HEK293 (cell line): Measurements from ENCODE around the gene THRA.

Experiments used
- CTCF ChIA-PET: fragments of 350-600 bp; formaldehyde crosslinking; extraction: SDS; loops from one replicate; lab custom pipeline; 2021; ENCODE audit warnings: antibody characterized with exemption; lab: Yijun Ruan, JAX
- POLR2A ChIA-PET: fragments of 300-600 bp; formaldehyde crosslinking; extraction: SDS; loops from one replicate; lab custom pipeline; 2020; ENCODE audit warnings: antibody characterized with exemption, inconsistent platforms; lab: Yijun Ruan, JAX
- H3K27ac ChIP-seq: fragments of 200-500 bp; sonication (Bioruptor generic); 2 replicates; pipeline ENCODE4 v1.5.1; 2014; ENCODE audit warnings: low read depth, low read length, control low read depth, inconsistent platforms; ENCODE audit errors: extremely low read depth
- H3K36me3 ChIP-seq, 2 experiments: fragments of 200-500 bp in 1 of 2; sonication (Bioruptor generic) in 1 of 2; 1 replicate in 1 of 2; 2 replicates in 1 of 2; pipeline ENCODE4 v1.5.1; 2014 to 2017; ENCODE audit warnings: inconsistent platforms in 2 of 2, low read length in 2 of 2; ENCODE audit not compliant: control insufficient read depth in 2 of 2, insufficient read depth in 1 of 2
- H3K4me1 ChIP-seq: fragments of 200-500 bp; sonication (Bioruptor generic); 2 replicates; pipeline ENCODE4 v1.5.1; 2014; ENCODE audit warnings: mild to moderate bottlenecking, low read length, inconsistent platforms; ENCODE audit not compliant: control insufficient read depth, insufficient read depth
- H3K4me3 ChIP-seq: 2 replicates; pipeline ENCODE4 v1.5.1; 2011; ENCODE audit warnings: low read depth, mild to moderate bottlenecking, control low read depth, low read length, moderate library complexity
- H3K9me3 ChIP-seq: fragments of 200-500 bp; sonication (Bioruptor generic); 2 replicates; pipeline ENCODE4 v1.5.1; 2014; ENCODE audit warnings: low read depth, low read length, inconsistent platforms; ENCODE audit not compliant: control insufficient read depth, insufficient read depth
- ATF2 ChIP-seq: fragments of 450-650 bp; formaldehyde crosslinking; IDR thresholded peaks from 2 replicates; pipeline ENCODE4 v1.5.1; 2016; ENCODE audit warnings: missing biosample characterization, missing genetic modification characterization, low read depth
- BCL11A ChIP-seq: fragments of 450-650 bp; formaldehyde crosslinking; IDR thresholded peaks from 2 replicates; pipeline ENCODE4 v1.5.1; 2016; ENCODE audit warnings: low read depth, missing biosample characterization, missing genetic modification characterization
- EGR2 ChIP-seq: fragments of 450-650 bp; formaldehyde crosslinking; IDR thresholded peaks from 2 replicates; pipeline ENCODE4 v1.5.1; 2016; ENCODE audit warnings: low read depth, missing biosample characterization, missing genetic modification characterization
- GLIS1 ChIP-seq: fragments of 450-650 bp; formaldehyde crosslinking; IDR thresholded peaks from 2 replicates; pipeline ENCODE4 v1.5.1; 2016; ENCODE audit warnings: missing biosample characterization, missing genetic modification characterization
- GLIS2 ChIP-seq: fragments of 450-650 bp; formaldehyde crosslinking; IDR thresholded peaks from 2 replicates; pipeline ENCODE4 v1.5.1; 2016; ENCODE audit warnings: missing biosample characterization, missing genetic modification characterization
- HOXD13 ChIP-seq: sonication (generic); formaldehyde crosslinking; IDR thresholded peaks from 2 replicates; pipeline ENCODE4 v1.8.0; 2022; ENCODE audit warnings: missing genetic modification reagents, borderline replicate concordance
- KLF9 ChIP-seq: fragments of 450-650 bp; formaldehyde crosslinking; IDR thresholded peaks from 2 replicates; pipeline ENCODE4 v1.5.1; 2016; ENCODE audit warnings: missing biosample characterization, missing genetic modification characterization, low read depth
- MZF1 ChIP-seq: fragments of 450-650 bp; formaldehyde crosslinking; IDR thresholded peaks from 2 replicates; pipeline ENCODE4 v1.5.1; 2017; ENCODE audit warnings: missing biosample characterization, missing genetic modification characterization, borderline replicate concordance
- OSR2 ChIP-seq: fragments of 450-650 bp; formaldehyde crosslinking; IDR thresholded peaks from 2 replicates; pipeline ENCODE4 v1.5.1; 2016; ENCODE audit warnings: missing biosample characterization, missing genetic modification characterization
- PRDM10 ChIP-seq: fragments of 450-650 bp; formaldehyde crosslinking; IDR thresholded peaks from 2 replicates; pipeline ENCODE4 v1.5.1; 2016; ENCODE audit warnings: missing biosample characterization, missing genetic modification characterization
- REST ChIP-seq: fragments of 450-650 bp; formaldehyde crosslinking; IDR thresholded peaks from 2 replicates; pipeline ENCODE4 v1.5.1; 2016; ENCODE audit warnings: missing biosample characterization, missing genetic modification characterization
- SCRT1 ChIP-seq: fragments of 450-650 bp; formaldehyde crosslinking; IDR thresholded peaks from 2 replicates; pipeline ENCODE4 v1.5.1; 2016; ENCODE audit warnings: missing biosample characterization, missing genetic modification characterization, borderline replicate concordance
- SP2 ChIP-seq: fragments of 450-650 bp; formaldehyde crosslinking; IDR thresholded peaks from 2 replicates; pipeline ENCODE4 v1.5.1; 2016; ENCODE audit warnings: missing biosample characterization, missing genetic modification characterization
- WT1 ChIP-seq: fragments of 450-650 bp; formaldehyde crosslinking; IDR thresholded peaks from 2 replicates; pipeline ENCODE4 v1.5.1; 2016; ENCODE audit warnings: missing biosample characterization, missing genetic modification characterization
- ZFHX2 ChIP-seq: fragments of 450-650 bp; formaldehyde crosslinking; conservative IDR thresholded peaks from 2 replicates; pipeline ENCODE4 v1.5.1; 2016; ENCODE audit warnings: missing biosample characterization, missing genetic modification characterization
- ZIC2 ChIP-seq: fragments of 450-650 bp; formaldehyde crosslinking; IDR thresholded peaks from 2 replicates; pipeline ENCODE4 v1.5.1; 2016; ENCODE audit warnings: missing biosample characterization, missing genetic modification characterization
- ZNF184 ChIP-seq: fragments of 450-650 bp; IDR thresholded peaks from 2 replicates; pipeline ENCODE4 v1.5.1; 2018; ENCODE audit warnings: missing biosample characterization, mild to moderate bottlenecking, missing genetic modification characterization
- ZNF2 ChIP-seq: fragments of 450-650 bp; formaldehyde crosslinking; IDR thresholded peaks from 2 replicates; pipeline ENCODE4 v1.5.1; 2016; ENCODE audit warnings: missing biosample characterization, missing genetic modification characterization
- ZNF239 ChIP-seq: fragments of 450-650 bp; formaldehyde crosslinking; IDR thresholded peaks from 2 replicates; pipeline ENCODE4 v1.5.1; 2016; ENCODE audit warnings: missing biosample characterization, missing genetic modification characterization
- ZNF341 ChIP-seq: fragments of 450-650 bp; formaldehyde crosslinking; IDR thresholded peaks from 2 replicates; pipeline ENCODE4; 2016; ENCODE audit warnings: low read depth, missing biosample characterization, missing genetic modification characterization
- ZNF366 ChIP-seq: fragments of 450-650 bp; formaldehyde crosslinking; conservative IDR thresholded peaks from 2 replicates; pipeline ENCODE4 v1.5.1; 2016; ENCODE audit warnings: missing biosample characterization, missing genetic modification characterization
- ZNF433 ChIP-seq: fragments of 450-650 bp; formaldehyde crosslinking; IDR thresholded peaks from 2 replicates; pipeline ENCODE4 v1.5.1; 2016; ENCODE audit warnings: missing biosample characterization, missing genetic modification characterization, low read depth
- ZNF514 ChIP-seq: fragments of 450-650 bp; formaldehyde crosslinking; IDR thresholded peaks from 2 replicates; pipeline ENCODE4 v1.5.1; 2016; ENCODE audit warnings: missing biosample characterization, missing genetic modification characterization
- ZNF529 ChIP-seq: fragments of 450-650 bp; formaldehyde crosslinking; IDR thresholded peaks from 2 replicates; pipeline ENCODE4 v1.5.1; 2017; ENCODE audit warnings: missing genetic modification characterization, missing biosample characterization; ENCODE audit not compliant: insufficient replicate concordance
- ZNF747 ChIP-seq: fragments of 450-650 bp; formaldehyde crosslinking; IDR thresholded peaks from 2 replicates; pipeline ENCODE4 v1.5.1; 2016; ENCODE audit warnings: missing biosample characterization, missing genetic modification characterization
- ZXDB ChIP-seq: fragments of 450-650 bp; formaldehyde crosslinking; IDR thresholded peaks from 2 replicates; pipeline ENCODE4 v1.5.1; 2016; ENCODE audit warnings: missing biosample characterization, missing genetic modification characterization

The THRA gene

GRCh38 chr17:40071313-40072039 is 8.7 kb downstream of the THRA start:
- H3K36me3 ChIP-seq = peaks cover 0 to 18% of the 10 kb centered on the region in 2 experiments; a peak in 1 of 3 replicates
- H3K4me3 ChIP-seq = no peak overlapping the region
- ChIA-PET CTCF (interaction anchor here (0.6 to 10.2 kb wide), 12 partner anchors 9 to 450 kb away, joined by 3 to 166 read pairs (median 6); partner anchors contain the start of gene THRA), POLR2A (no interaction called here)
- peak overlapping the region; percentile 63; the same call in 1 of the 2 replicates for H3K27ac ChIP-seq
- H3K9me3 ChIP-seq = no peaks in the 10 kb centered on the region
- peaks cover 37% of the 10 kb centered on the region for H3K4me1 ChIP-seq
- TF ChIP-seq ZXDB (tag by site-specific recombination) = no peak
- TF ChIP-seq WT1 = 0 out of 2 replicates have a peak, but pooled peaks have one; percentile 10
- 0 out of 2 replicates have a peak, but pooled peaks have one; percentile 17 for TF ChIP-seq BCL11A (tag by site-specific recombination)
- TF ChIP-seq ZNF433 (tag by site-specific recombination) = no peak
- TF ChIP-seq ZNF184 (tag by site-specific recombination) = no peak
- TF ChIP-seq HOXD13 (CRISPR knock-in tag) = no peak
- TF ChIP-seq ZIC2 = no peak
- TF ChIP-seq REST (tag by site-specific recombination) = peak; percentile 53; the same call in 1 of the 2 replicates
- peak; percentile 46; the same call in 1 of the 2 replicates for TF ChIP-seq SCRT1
- TF ChIP-seq GLIS2 = peak; percentile 59
- 0 out of 2 replicates have a peak, but pooled peaks have one; percentile 58 for TF ChIP-seq KLF9 (tag by site-specific recombination)
- TF ChIP-seq ZNF529 = peak; percentile 95
- TF ChIP-seq GLIS1 (tag by site-specific recombination) = peak; percentile 83
- peak; percentile 70 for TF ChIP-seq ZFHX2
- TF ChIP-seq ZNF747 (tag by site-specific recombination) = no peak
- TF ChIP-seq SP2 (tag by site-specific recombination) = 0 out of 2 replicates have a peak, but pooled peaks have one; percentile 3
- no peak for TF ChIP-seq ZNF239 (tag by site-specific recombination)
- TF ChIP-seq MZF1 = no peak
- TF ChIP-seq EGR2 (tag by site-specific recombination) = peak; percentile 70
- no peak for TF ChIP-seq ZNF2 (tag by site-specific recombination)
- TF ChIP-seq, all 188 proteins: peak for 11

GRCh38 chr17:40072040-40072734 is 9.4 kb downstream of the THRA start:
- peaks cover 37% of the 10 kb centered on the region for H3K4me1 ChIP-seq
- H3K36me3 ChIP-seq = peaks cover 0 to 25% of the 10 kb centered on the region in 2 experiments; a peak in 1 of 3 replicates
- no peak overlapping the region for H3K4me3 ChIP-seq
- POLR2A ChIA-PET = interaction anchor here (0.9 to 2.2 kb wide), 4 partner anchors 9 to 56 kb away, joined by 3 to 12 read pairs (median 4); partner anchors contain the start of genes MED24 and THRA
- CTCF ChIA-PET = interaction anchor here (0.6 to 10.2 kb wide), 9 partner anchors 9 to 95 kb away, joined by 3 to 166 read pairs (median 43); partner anchors contain the start of genes MED24, NR1D1 and THRA
- peak overlapping the region; percentile 63 for H3K27ac ChIP-seq
- no peaks in the 10 kb centered on the region for H3K9me3 ChIP-seq
- peak; percentile 84 for TF ChIP-seq PRDM10 (tag by site-specific recombination)
- no peak for TF ChIP-seq ZNF514 (tag by site-specific recombination)
- TF ChIP-seq ZNF366 (tag by site-specific recombination) = 0 out of 2 replicates have a peak, but pooled peaks have one; percentile 25
- peak; percentile 40 for TF ChIP-seq ZNF341 (tag by site-specific recombination)
- TF ChIP-seq ATF2 (tag by site-specific recombination) = no peak
- peak; percentile 72 for TF ChIP-seq OSR2 (tag by site-specific recombination)
- TF ChIP-seq EGR2 (tag by site-specific recombination) = peak; percentile 27; the same call in 1 of the 2 replicates
